WTC11 (cell line): ENCODE data around the gene LRMDA. TPM values are rescaled to one million over a fixed set of nuclear protein-coding genes. Genes with fewer than 3 reads are reported as not detected.

Experiments
- ATAC-seq: fragments of 200-7000 bp; cut with Tn5 transposase; 2 replicates; pipeline ENCODE4 v1.10.0; 2021; ENCODE audit warnings: mild to moderate bottlenecking, moderate library complexity
- CTCF ChIA-PET: fragments of 300-600 bp; sonication (Branson Sonifier 250); formaldehyde crosslinking; loops from one replicate; lab custom pipeline; 2021; ENCODE audit warnings: antibody characterized with exemption; lab: Charles Lee
- POLR2A ChIA-PET: fragments of 350-600 bp; sonication (Branson Sonifier 250); formaldehyde crosslinking; loops from one replicate; lab custom pipeline; 2021; ENCODE audit warnings: antibody characterized with exemption; lab: Charles Lee
- DNase-seq: peaks from one replicate; pipeline ENCODE4 v3.0.0; 2021; ENCODE audit warnings: low spot score
- H3K27ac Mint-ChIP-seq: 2 replicates; pipeline ENCODE4 v1.8.0; 2021; ENCODE audit warnings: mixed read lengths
- H3K27me3 Mint-ChIP-seq: 2 replicates; pipeline ENCODE4 v1.8.0; 2021; ENCODE audit warnings: low read depth, mild to moderate bottlenecking, moderate library complexity, mixed read lengths
- H3K36me3 Mint-ChIP-seq: 2 replicates; pipeline ENCODE4 v1.8.0; 2021; ENCODE audit warnings: mixed read lengths
- H3K4me1 Mint-ChIP-seq: 2 replicates; pipeline ENCODE4 v1.8.0; 2022; ENCODE audit warnings: mixed read lengths
- H3K4me3 Mint-ChIP-seq: 2 replicates; pipeline ENCODE4 v1.8.0; 2021; ENCODE audit warnings: mild to moderate bottlenecking, moderate library complexity, mixed read lengths
- H3K9me3 Mint-ChIP-seq: 2 replicates; pipeline ENCODE4 v1.8.0; 2021; ENCODE audit warnings: mixed read lengths
- CREM ChIP-seq: sonication (generic); formaldehyde crosslinking; IDR thresholded peaks from 2 replicates; pipeline ENCODE4 v1.8.1; 2022; ENCODE audit warnings: mild to moderate bottlenecking, missing genetic modification reagents, moderate library complexity
- CTCF ChIP-seq: fragments of 200-600 bp; IDR thresholded peaks from 2 replicates; pipeline ENCODE4 v1.8.0; 2022; ENCODE audit warnings: antibody characterized with exemption
- E2F5 ChIP-seq: sonication (generic); formaldehyde crosslinking; IDR thresholded peaks from 2 replicates; pipeline ENCODE4 v1.8.1; 2022; ENCODE audit warnings: mild to moderate bottlenecking, moderate library complexity, missing genetic modification reagents
- ELF4 ChIP-seq: sonication (generic); formaldehyde crosslinking; IDR thresholded peaks from 2 replicates; pipeline ENCODE4 v1.8.1; 2022; ENCODE audit warnings: low read depth, mild to moderate bottlenecking, moderate library complexity, missing genetic modification reagents
- IRF1 ChIP-seq: sonication (generic); formaldehyde crosslinking; IDR thresholded peaks from 2 replicates; pipeline ENCODE4 v1.8.0; 2023; ENCODE audit warnings: missing genetic modification reagents
- JAZF1 ChIP-seq: fragments of 250-450 bp; sonication (Bioruptor Pico); IDR thresholded peaks from 2 replicates; pipeline ENCODE4 v1.9.0; 2021; ENCODE audit warnings: moderate library complexity, mild to moderate bottlenecking, inconsistent platforms
- KAT7 ChIP-seq: sonication (generic); formaldehyde crosslinking; IDR thresholded peaks from 2 replicates; pipeline ENCODE4 v1.8.1; 2023; ENCODE audit warnings: missing genetic modification reagents, mild to moderate bottlenecking, borderline replicate concordance
- NFE2L1 ChIP-seq: sonication (generic); formaldehyde crosslinking; IDR thresholded peaks from 2 replicates; pipeline ENCODE4 v1.8.1; 2023; ENCODE audit warnings: missing genetic modification reagents
- SMAD3 ChIP-seq: sonication (generic); formaldehyde crosslinking; IDR thresholded peaks from 2 replicates; pipeline ENCODE4 v1.8.0; 2022; ENCODE audit warnings: missing genetic modification reagents, mild to moderate bottlenecking, borderline replicate concordance
- TCF7 ChIP-seq: sonication (generic); formaldehyde crosslinking; IDR thresholded peaks from 2 replicates; pipeline ENCODE4 v1.8.0; 2022; ENCODE audit warnings: mild to moderate bottlenecking, low read depth, missing genetic modification reagents, moderate library complexity
- ZNF121 ChIP-seq: sonication (generic); formaldehyde crosslinking; IDR thresholded peaks from 2 replicates; pipeline ENCODE4 v1.8.0; 2023; ENCODE audit warnings: missing genetic modification reagents
- ZNF232 ChIP-seq: sonication (generic); formaldehyde crosslinking; IDR thresholded peaks from 2 replicates; pipeline ENCODE4 v1.8.0; 2022; ENCODE audit warnings: mild to moderate bottlenecking, missing genetic modification reagents
- ZNF396 ChIP-seq: fragments of 250-450 bp; sonication (Bioruptor Pico); IDR thresholded peaks from 2 replicates; pipeline ENCODE4 v1.8.0; 2021; ENCODE audit warnings: mild to moderate bottlenecking, moderate library complexity, borderline replicate concordance
- ZNF423 ChIP-seq: fragments of 250-450 bp; sonication (Bioruptor Pico); IDR thresholded peaks from 2 replicates; pipeline ENCODE4 v2.1.2; 2022; ENCODE audit warnings: mild to moderate bottlenecking, moderate library complexity
- ZNF512 ChIP-seq: sonication (generic); formaldehyde crosslinking; IDR thresholded peaks from 2 replicates; pipeline ENCODE4 v1.8.1; 2022; ENCODE audit warnings: missing genetic modification reagents, borderline replicate concordance
- ZNF671 ChIP-seq: fragments of 250-450 bp; sonication (Bioruptor Pico); IDR thresholded peaks from 2 replicates; pipeline ENCODE4 v1.8.0; 2021; ENCODE audit warnings: mild to moderate bottlenecking
- total RNA-seq: library from RNA; stranded (reverse); gene quantifications from 3 replicates; pipeline ENCODE4 v1.2.3, GENCODE V29; 2021
- TF ChIP-seq, protein P1 (sequence below): sonication (generic); formaldehyde crosslinking; IDR thresholded peaks from 2 replicates; pipeline ENCODE4 v1.8.0; 2022; ENCODE audit warnings: missing genetic modification reagents
- TF ChIP-seq, protein P2 (sequence below): sonication (generic); formaldehyde crosslinking; IDR thresholded peaks from 2 replicates; pipeline ENCODE4 v1.8.0; 2022; ENCODE audit warnings: mild to moderate bottlenecking, missing genetic modification reagents
- TF ChIP-seq, protein P3 (sequence below): sonication (generic); formaldehyde crosslinking; conservative IDR thresholded peaks from 2 replicates; pipeline ENCODE4 v1.8.1; 2022; ENCODE audit warnings: mild to moderate bottlenecking, missing genetic modification reagents
- TF ChIP-seq, protein P4 (sequence below): fragments of 250-450 bp; sonication (Bioruptor Pico); IDR thresholded peaks from 2 replicates; pipeline ENCODE4 v1.9.0; 2021; ENCODE audit warnings: moderate library complexity, mild to moderate bottlenecking, inconsistent platforms, borderline replicate concordance

LRMDA gene
- total RNA-seq, 1 experiment from 2014 or later = 0.92 TPM

- ChIA-PET POLR2A (no interaction called here), CTCF (no interaction called here)
- ATAC-seq = no peak
- TF ChIP-seq SMAD3 (no peak), CREM (CRISPR knock-in tag) (no peak), ZNF512 (CRISPR knock-in tag) (no peak), ELF4 (CRISPR knock-in tag) (no peak), TCF7 (no peak), ZNF232 (CRISPR knock-in tag) (no peak)
- TF ChIP-seq, protein P1, sequence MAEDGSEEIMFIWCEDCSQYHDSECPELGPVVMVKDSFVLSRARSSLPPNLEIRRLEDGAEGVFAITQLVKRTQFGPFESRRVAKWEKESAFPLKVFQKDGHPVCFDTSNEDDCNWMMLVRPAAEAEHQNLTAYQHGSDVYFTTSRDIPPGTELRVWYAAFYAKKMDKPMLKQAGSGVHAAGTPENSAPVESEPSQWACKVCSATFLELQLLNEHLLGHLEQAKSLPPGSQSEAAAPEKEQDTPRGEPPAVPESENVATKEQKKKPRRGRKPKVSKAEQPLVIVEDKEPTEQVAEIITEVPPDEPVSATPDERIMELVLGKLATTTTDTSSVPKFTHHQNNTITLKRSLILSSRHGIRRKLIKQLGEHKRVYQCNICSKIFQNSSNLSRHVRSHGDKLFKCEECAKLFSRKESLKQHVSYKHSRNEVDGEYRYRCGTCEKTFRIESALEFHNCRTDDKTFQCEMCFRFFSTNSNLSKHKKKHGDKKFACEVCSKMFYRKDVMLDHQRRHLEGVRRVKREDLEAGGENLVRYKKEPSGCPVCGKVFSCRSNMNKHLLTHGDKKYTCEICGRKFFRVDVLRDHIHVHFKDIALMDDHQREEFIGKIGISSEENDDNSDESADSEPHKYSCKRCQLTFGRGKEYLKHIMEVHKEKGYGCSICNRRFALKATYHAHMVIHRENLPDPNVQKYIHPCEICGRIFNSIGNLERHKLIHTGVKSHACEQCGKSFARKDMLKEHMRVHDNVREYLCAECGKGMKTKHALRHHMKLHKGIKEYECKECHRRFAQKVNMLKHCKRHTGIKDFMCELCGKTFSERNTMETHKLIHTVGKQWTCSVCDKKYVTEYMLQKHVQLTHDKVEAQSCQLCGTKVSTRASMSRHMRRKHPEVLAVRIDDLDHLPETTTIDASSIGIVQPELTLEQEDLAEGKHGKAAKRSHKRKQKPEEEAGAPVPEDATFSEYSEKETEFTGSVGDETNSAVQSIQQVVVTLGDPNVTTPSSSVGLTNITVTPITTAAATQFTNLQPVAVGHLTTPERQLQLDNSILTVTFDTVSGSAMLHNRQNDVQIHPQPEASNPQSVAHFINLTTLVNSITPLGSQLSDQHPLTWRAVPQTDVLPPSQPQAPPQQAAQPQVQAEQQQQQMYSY (CRISPR knock-in tag) = no peak
- no peaks in the 10 kb centered on the region for H3K36me3 Mint-ChIP-seq
- no peak for DNase-seq
- H3K4me3 Mint-ChIP-seq = no peak overlapping the region
- no peaks in the 10 kb centered on the region for H3K9me3 Mint-ChIP-seq
- H3K4me1 Mint-ChIP-seq = no peaks in the 10 kb centered on the region
- no peak overlapping the region for H3K27ac Mint-ChIP-seq
- no peaks in the 10 kb centered on the region for H3K27me3 Mint-ChIP-seq
Measured at GRCh38 chr10:76444034-76444800, 1012.8 kb downstream of the LRMDA start.

- Mint-ChIP-seq H3K27ac (no peak overlapping the region), H3K4me1 (no peaks in the 10 kb centered on the region), H3K27me3 (no peaks in the 10 kb centered on the region), H3K36me3 (no peaks in the 10 kb centered on the region), H3K9me3 (no peaks in the 10 kb centered on the region), H3K4me3 (no peak overlapping the region)
- ATAC-seq (no peak), DNase-seq (no peak)
- ChIA-PET POLR2A (no interaction called here), CTCF (no interaction called here)
- TF ChIP-seq, protein P2, sequence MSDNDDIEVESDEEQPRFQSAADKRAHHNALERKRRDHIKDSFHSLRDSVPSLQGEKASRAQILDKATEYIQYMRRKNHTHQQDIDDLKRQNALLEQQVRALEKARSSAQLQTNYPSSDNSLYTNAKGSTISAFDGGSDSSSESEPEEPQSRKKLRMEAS (CRISPR knock-in tag) = no peak
- TF ChIP-seq ZNF671 (CRISPR knock-in tag) = no peak
- TF ChIP-seq, protein P3, sequence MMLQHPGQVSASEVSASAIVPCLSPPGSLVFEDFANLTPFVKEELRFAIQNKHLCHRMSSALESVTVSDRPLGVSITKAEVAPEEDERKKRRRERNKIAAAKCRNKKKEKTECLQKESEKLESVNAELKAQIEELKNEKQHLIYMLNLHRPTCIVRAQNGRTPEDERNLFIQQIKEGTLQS (CRISPR knock-in tag) = no peak
- TF ChIP-seq ZNF423 (CRISPR knock-in tag) = no peak
- TF ChIP-seq TCF7 = no peak
- no peak for TF ChIP-seq CTCF
- TF ChIP-seq E2F5 (CRISPR knock-in tag) = no peak
- TF ChIP-seq ZNF121 = no peak
- no peak for TF ChIP-seq NFE2L1 (CRISPR knock-in tag)
- no peak for TF ChIP-seq KAT7 (CRISPR knock-in tag)
- TF ChIP-seq ZNF396 (CRISPR knock-in tag) = no peak
- no peak for TF ChIP-seq CREM (CRISPR knock-in tag)
- TF ChIP-seq IRF1 (CRISPR knock-in tag) = no peak
- TF ChIP-seq, protein P4, sequence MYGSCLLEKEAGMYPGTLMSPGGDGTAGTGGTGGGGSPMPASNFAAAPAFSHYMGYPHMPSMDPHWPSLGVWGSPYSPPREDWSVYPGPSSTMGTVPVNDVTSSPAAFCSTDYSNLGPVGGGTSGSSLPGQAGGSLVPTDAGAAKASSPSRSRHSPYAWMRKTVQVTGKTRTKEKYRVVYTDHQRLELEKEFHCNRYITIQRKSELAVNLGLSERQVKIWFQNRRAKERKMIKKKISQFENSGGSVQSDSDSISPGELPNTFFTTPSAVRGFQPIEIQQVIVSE = no peak
- TF ChIP-seq JAZF1 (CRISPR knock-in tag) = no peak
Measured at GRCh38 chr10:76447578-76447977, 1016.2 kb downstream of the LRMDA start.
